Common myeloid progenitor, CD34-positive (primary cell): ENCODE results near the gene GLIPR1.

Source experiments
- CTCF ChIA-PET: fragments of 350-600 bp; sonication (Branson Sonifier 250); formaldehyde crosslinking; loops from one replicate; lab custom pipeline; 2021; ENCODE audit warnings: antibody characterized with exemption; lab: Charles Lee
- POLR2A ChIA-PET: fragments of 350-600 bp; sonication (Branson Sonifier 250); formaldehyde crosslinking; loops from one replicate; lab custom pipeline; 2021; ENCODE audit warnings: antibody characterized with exemption; lab: Charles Lee
- DNase-seq, 3 donors: peaks; one replicate each; pipeline versions ENCODE4 v3.0.0 to v3.0.0-alpha.2; 2013
- H3K27ac ChIP-seq, 2 experiments: 1 replicate in 1 of 2; 2 replicates in 1 of 2; pipeline ENCODE4 v1.7.0; 2013; ENCODE audit warnings: inconsistent platforms in 2 of 2, low read length in 2 of 2, mild to moderate bottlenecking in 2 of 2, low read depth in 1 of 2, moderate library complexity in 1 of 2; ENCODE audit not compliant: severe bottlenecking in 2 of 2, insufficient read depth in 1 of 2, poor library complexity in 1 of 2
- H3K27me3 ChIP-seq, 5 experiments: replicated peaks in 2 of 5; 1 replicate in 3 of 5; 2 replicates in 2 of 5; pipeline versions ENCODE4 v1.6.1 to v1.7.0; 2013; ENCODE audit warnings: low read length in 4 of 5, mild to moderate bottlenecking in 2 of 5, moderate library complexity in 2 of 5, inconsistent platforms in 1 of 5; ENCODE audit not compliant: insufficient read depth in 5 of 5, control insufficient read depth in 4 of 5
- H3K36me3 ChIP-seq, 4 experiments: 1 replicate in 2 of 4; 2 replicates in 2 of 4; pipeline versions ENCODE4 v1.6.1 to v1.7.0; 2013; ENCODE audit warnings: low read length in 3 of 4, control low read depth in 1 of 4, mild to moderate bottlenecking in 1 of 4; ENCODE audit not compliant: control insufficient read depth in 4 of 4, insufficient read depth in 4 of 4
- H3K4me1 ChIP-seq, 4 experiments: 1 replicate in 3 of 4; 2 replicates in 1 of 4; pipeline versions ENCODE4 v1.6.1 to v1.7.1; 2013; ENCODE audit warnings: low read length in 3 of 4, mild to moderate bottlenecking in 3 of 4, control low read depth in 1 of 4, inconsistent platforms in 1 of 4, moderate library complexity in 1 of 4; ENCODE audit not compliant: control insufficient read depth in 4 of 4, insufficient read depth in 4 of 4; ENCODE audit errors: control extremely low read depth in 1 of 4
- H3K4me3 ChIP-seq, 7 experiments: 1 replicate in 4 of 7; 2 replicates in 3 of 7; pipeline versions ENCODE4 v1.5.1 to v1.7.0; 2013; ENCODE audit warnings: mild to moderate bottlenecking in 7 of 7, low read length in 6 of 7, moderate library complexity in 6 of 7, inconsistent platforms in 2 of 7, low read depth in 2 of 7, control low read depth in 1 of 7; ENCODE audit not compliant: insufficient read depth in 4 of 7, control insufficient read depth in 1 of 7; ENCODE audit errors: extremely low read depth in 1 of 7
- H3K9me3 ChIP-seq, 5 experiments: 1 replicate in 4 of 5; 2 replicates in 1 of 5; pipeline versions ENCODE4 v1.6.1 to v1.7.1; 2013; ENCODE audit warnings: low read length in 4 of 5, mild to moderate bottlenecking in 2 of 5, inconsistent platforms in 1 of 5, low read depth in 1 of 5, moderate library complexity in 1 of 5; ENCODE audit not compliant: control insufficient read depth in 4 of 5, insufficient read depth in 2 of 5; ENCODE audit errors: control extremely low read depth in 1 of 5
- WGBS: methylation state at CpG from one replicate; pipeline ENCODE4 v1.1.5; 2013; ENCODE audit not compliant: insufficient coverage; 5-methylcytosine and 5-hydroxymethylcytosine counted together

GLIPR1 gene

DNA sequence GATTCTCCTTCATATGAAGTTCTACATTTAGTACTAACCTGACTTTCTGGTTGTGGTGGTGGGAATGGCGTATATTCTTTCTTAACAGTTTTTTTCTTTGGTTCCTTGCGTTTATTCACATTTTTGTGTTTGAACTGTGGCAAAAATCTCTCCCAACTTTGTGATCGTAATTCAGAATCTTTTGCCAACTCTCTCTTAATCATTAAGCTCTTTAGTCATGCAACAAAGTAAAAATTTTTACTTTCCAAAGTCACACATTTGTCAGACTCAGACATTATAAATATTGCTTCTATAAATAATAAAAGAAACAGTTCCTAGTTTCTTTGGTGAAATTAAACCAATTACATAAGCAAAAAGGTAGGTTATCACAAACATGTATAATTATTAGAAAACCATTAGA, 23.3 kb downstream of the GLIPR1 start:
- POLR2A ChIA-PET: interaction anchor here (0.7 kb wide), 1 partner anchor 22 kb away, joined by 4 read pairs; no protein-coding TSS in a partner anchor
- Histone ChIP-seq H3K36me3 (peaks cover 20 to 77% (median 50%) of the 10 kb centered on the region in 4 experiments), H3K9me3 (no peaks in the 10 kb centered on the region), H3K4me3 (no peak overlapping the region), H3K27me3 (no peaks in the 10 kb centered on the region), H3K27ac (no peak overlapping the region), H3K4me1 (peaks cover 0 to 3% (median 0%) of the 10 kb centered on the region in 4 experiments)
- CTCF ChIA-PET: interaction anchor here (1.3 to 6.7 kb wide), 6 partner anchors 15 to 170 kb away, joined by 3 to 70 read pairs (median 6); partner anchors contain the start of genes GLIPR1 and GLIPR1L1
- no peak for DNase-seq
- 100% methylated on average over 2 of the region's 3 CpGs for WGBS

DNA sequence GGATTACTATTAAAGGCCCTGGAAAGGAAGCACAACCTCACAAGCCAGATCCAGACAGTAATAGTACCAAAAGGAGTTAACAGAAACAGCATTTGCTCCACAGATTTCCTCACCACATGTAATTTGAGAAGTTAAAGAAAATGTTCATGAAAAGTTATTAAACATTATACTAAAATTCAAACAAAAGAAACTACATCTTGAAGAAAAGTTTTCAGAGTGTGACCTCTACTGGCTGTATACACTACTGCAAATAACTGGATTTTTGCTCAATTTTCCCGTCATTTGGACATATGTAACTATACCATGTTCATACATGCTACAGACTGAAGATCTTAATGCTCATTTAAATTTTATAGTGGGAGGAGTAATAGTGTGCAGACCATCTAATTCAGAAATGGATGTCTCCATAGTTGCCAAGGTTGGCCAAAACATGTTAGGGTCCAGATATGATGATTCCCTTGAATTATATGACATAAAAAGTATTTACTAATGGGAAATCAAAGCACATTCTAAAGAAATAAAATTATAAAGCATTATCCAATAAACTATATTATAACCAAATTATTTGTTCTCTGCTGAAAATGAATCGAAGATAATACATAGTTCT, 25.3 kb downstream of the GLIPR1 start:
- peak; percentile 54 to 77 (median 73) for DNase-seq
- CTCF ChIA-PET: interaction anchor here (1.0 to 6.7 kb wide), 12 partner anchors 9 to 529 kb away, joined by 3 to 70 read pairs (median 6); partner anchors contain the start of genes GLIPR1, GLIPR1L1 and GLIPR1L2
- no peaks in the 10 kb centered on the region for H3K9me3 ChIP-seq
- H3K27me3 ChIP-seq: no peaks in the 10 kb centered on the region
- H3K4me3 ChIP-seq: no peak overlapping the region
- peaks cover 10 to 18% (median 11%) of the 10 kb centered on the region in 4 experiments for H3K4me1 ChIP-seq
- POLR2A ChIA-PET: no interaction called here
- H3K27ac ChIP-seq: no peak overlapping the region
- WGBS: no CpG with 5 or more reads among the region's 2 CpGs
- H3K36me3 ChIP-seq: peaks cover 14 to 62% (median 37%) of the 10 kb centered on the region in 4 experiments

DNA sequence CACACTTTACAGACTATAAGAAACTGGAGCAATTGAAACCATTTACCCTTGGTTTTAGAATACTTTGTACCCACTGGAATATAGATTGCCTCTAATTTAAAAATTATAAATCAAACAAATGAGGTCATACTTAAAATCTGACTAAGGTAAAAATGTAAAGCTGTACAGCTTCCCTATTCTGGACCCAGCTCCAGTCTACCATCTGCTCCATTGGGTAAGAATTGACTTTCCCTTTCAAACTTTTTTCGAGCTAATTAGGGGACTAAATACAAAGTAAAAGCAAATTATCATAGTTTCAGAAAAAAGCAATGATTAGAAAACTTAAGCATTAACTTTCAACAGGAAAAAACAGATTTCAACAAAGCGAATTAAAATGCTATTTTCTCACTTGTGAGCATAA, 26.5 kb downstream of the GLIPR1 start:
- POLR2A ChIA-PET: no interaction called here
- peaks cover 11 to 50% (median 28%) of the 10 kb centered on the region in 4 experiments for H3K36me3 ChIP-seq

GRCh38 chr12:75508159-75508558, 27.6 kb downstream of the GLIPR1 start:
- H3K9me3 ChIP-seq: no peaks in the 10 kb centered on the region
- no peak overlapping the region for H3K4me3 ChIP-seq
- ChIA-PET POLR2A (interaction anchor here (0.7 kb wide), 1 partner anchor 193 kb away, joined by 3 read pairs; no protein-coding TSS in a partner anchor), CTCF (interaction anchor here (0.7 to 2.1 kb wide), 7 partner anchors 10 to 529 kb away, joined by 3 to 28 read pairs (median 4); partner anchors contain the start of genes CAPS2 and GLIPR1L1)
- H3K4me1 ChIP-seq: peaks cover 10 to 21% (median 11%) of the 10 kb centered on the region in 4 experiments
- 92% methylated on average over 2 of the region's 2 CpGs for WGBS
- peaks cover 5 to 39% (median 20%) of the 10 kb centered on the region in 4 experiments for H3K36me3 ChIP-seq
- DNase-seq: no peak
- peak overlapping the region in 1 of 2 experiments; percentile 20 for H3K27ac ChIP-seq
- no peaks in the 10 kb centered on the region for H3K27me3 ChIP-seq

More for the DNA sequence above, 26.5 kb downstream of the GLIPR1 start:
- CTCF ChIA-PET: interaction anchor here (0.8 to 2.1 kb wide), 10 partner anchors 9 to 174 kb away, joined by 3 to 28 read pairs (median 4); partner anchors contain the start of genes GLIPR1 and GLIPR1L1
- no CpG with 5 or more reads among the region's 2 CpGs for WGBS
- no peak overlapping the region for H3K27ac ChIP-seq
- peak in 2 of 3 donors; percentile 57 to 60 for DNase-seq
- peaks cover 10 to 21% (median 11%) of the 10 kb centered on the region in 4 experiments for H3K4me1 ChIP-seq
- no peaks in the 10 kb centered on the region for H3K9me3 ChIP-seq
- H3K4me3 ChIP-seq: no peak overlapping the region
- H3K27me3 ChIP-seq: no peaks in the 10 kb centered on the region

- Histone ChIP-seq H3K4me3 (peak overlapping the region in 2 of 7 experiments; percentile 92 to 99), H3K9me3 (no peaks in the 10 kb centered on the region), H3K27me3 (no peaks in the 10 kb centered on the region), H3K4me1 (peaks cover 10 to 21% (median 11%) of the 10 kb centered on the region in 4 experiments), H3K36me3 (peaks cover 0 to 27% (median 10%) of the 10 kb centered on the region in 4 experiments), H3K27ac (peak overlapping the region in 1 of 2 experiments; percentile 97)
- ChIA-PET POLR2A (interaction anchor here (0.6 kb wide), 1 partner anchor 38 kb away, joined by 3 read pairs; no protein-coding TSS in a partner anchor), CTCF (interaction anchor here (0.7 to 1.1 kb wide), 2 partner anchors 177 to 1401 kb away, joined by 3 read pairs; no protein-coding TSS in a partner anchor)
- WGBS: 100% methylated on average over 1 of the region's 4 CpGs
- no peak for DNase-seq
These were observed 29.1 kb downstream of the GLIPR1 start for GRCh38 chr12:75509621-75510020.

DNA sequence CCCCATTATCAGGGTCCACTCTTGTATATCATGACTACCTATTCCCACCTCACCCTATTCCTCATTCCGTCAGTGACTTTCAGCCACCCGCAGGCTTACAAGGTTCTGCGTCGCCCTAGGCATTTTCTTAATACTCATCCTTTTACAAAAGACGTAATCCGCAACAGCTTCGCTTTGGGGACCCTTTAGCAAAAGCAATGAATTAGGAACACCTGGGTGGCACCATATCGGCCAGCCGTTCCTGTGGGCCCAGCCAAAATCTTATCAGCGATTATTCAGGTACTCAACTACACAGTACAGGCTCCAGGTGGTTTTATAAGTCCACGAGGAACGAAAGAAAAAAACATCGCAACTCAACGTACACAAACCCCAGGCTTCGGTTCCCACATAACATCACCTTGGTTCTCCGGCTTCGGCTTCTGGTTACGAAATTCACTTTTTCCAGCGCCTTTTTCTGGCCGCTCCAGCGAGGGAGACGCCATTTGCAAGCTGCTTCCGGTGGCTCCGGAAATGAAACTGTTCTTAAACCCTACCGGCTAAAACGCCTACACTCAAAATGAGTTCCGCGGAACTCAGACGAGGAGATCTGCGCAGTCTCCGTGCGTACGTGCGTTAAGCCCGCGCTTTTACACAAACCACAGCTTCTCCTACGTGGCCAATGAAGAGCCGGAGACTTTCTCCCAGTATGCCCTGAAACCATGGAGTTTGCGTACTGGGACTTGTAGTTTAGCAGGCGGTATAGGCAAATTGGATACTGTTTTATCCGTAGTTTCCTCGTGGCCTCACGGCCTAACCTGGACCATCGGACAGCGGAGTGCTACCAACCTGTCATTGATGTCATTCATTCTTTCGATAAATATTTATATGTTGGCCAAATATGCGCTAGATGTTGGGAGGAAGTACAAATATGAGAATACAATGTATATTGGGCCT, 30.8 kb downstream of the GLIPR1 start, which contains the start of gene KRR1:
Gene KRR1, minus strand, starts transcription at position 494 of the 933 bp plus-strand sequence. Its CDS starts 12 bp downstream, at position 482.
- H3K4me3 ChIP-seq: peak within 1 kb of the TSS; percentile 62 to 99 (median 96)
- POLR2A ChIA-PET: interaction anchor here (0.8 kb wide), 1 partner anchor 178 kb away, joined by 4 read pairs; no protein-coding TSS in a partner anchor
- H3K27me3 ChIP-seq: no peaks in the 10 kb centered on the region
- 5% methylated on average over 41 of the region's 47 CpGs for WGBS
- H3K27ac ChIP-seq: peak within 1 kb of the TSS; percentile 96 to 97
- H3K9me3 ChIP-seq: no peaks in the 10 kb centered on the region
- CTCF ChIA-PET: interaction anchor here (0.9 to 2.1 kb wide), 5 partner anchors 14 to 182 kb away, joined by 3 to 10 read pairs (median 4); partner anchors contain the start of gene CAPS2
- peak; percentile 98 to 99 (median 99) for DNase-seq
- H3K4me1 ChIP-seq: peaks cover 10 to 18% (median 11%) of the 10 kb centered on the region in 4 experiments
- H3K36me3 ChIP-seq: peaks cover 0 to 10% (median 4%) of the 10 kb centered on the region in 4 experiments
